Breast epithelium (tissue), 4 donors: Measurements from ENCODE around the gene PTPRN. TPM values are rescaled to one million over a fixed set of nuclear protein-coding genes. Genes with fewer than 3 reads are reported as not detected.

Experiments used
- DNase-seq, 2 donors: peaks; one replicate each; pipeline ENCODE4 v3.0.0-alpha.2; 2019; ENCODE audit warnings: low spot score in 2 of 2
- H3K27ac ChIP-seq, 2 donors: fragments of 200-600 bp; sonication (generic) in 1 of 2; one replicate each; pipeline ENCODE4 v1.5.1; 2016 to 2019; ENCODE audit warnings: mild to moderate bottlenecking in 1 of 2
- H3K27me3 ChIP-seq, 2 donors: fragments of 200-600 bp; sonication (generic) in 1 of 2; one replicate each; pipeline versions ENCODE4 v1.5.1 to v1.6.0; 2017 to 2019; ENCODE audit warnings: control low read depth in 1 of 2, mild to moderate bottlenecking in 1 of 2
- H3K36me3 ChIP-seq: fragments of 200-600 bp; one replicate; pipeline ENCODE4 v1.5.1; 2019
- H3K4me1 ChIP-seq, 2 donors: fragments of 200-600 bp; sonication (generic); one replicate each; pipeline ENCODE4 v1.5.1; 2016 to 2019; ENCODE audit warnings: control low read depth in 1 of 2
- H3K4me3 ChIP-seq, 3 donors: fragments of 200-600 bp; sonication (generic); 1 replicate in 2 of 3; 2 replicates in 1 of 3; pipeline ENCODE4 v1.5.1; 2016 to 2019; ENCODE audit warnings: mild to moderate bottlenecking in 3 of 3, moderate library complexity in 2 of 3
- H3K9me3 ChIP-seq, 2 donors: fragments of 200-600 bp; sonication (generic) in 1 of 2; one replicate each; pipeline ENCODE4 v1.5.1; 2016 to 2019; ENCODE audit warnings: control low read depth in 1 of 2
- POLR2A ChIP-seq: fragments of 450-650 bp; IDR thresholded peaks from one replicate; pipeline ENCODE4 v1.6.1; 2016; ENCODE audit warnings: antibody characterized with exemption, mild to moderate bottlenecking, moderate library complexity
- POLR2AphosphoS5 ChIP-seq, 3 donors: sonication (generic); formaldehyde crosslinking; IDR thresholded peaks; one replicate each; pipeline ENCODE4 v1.6.1; 2017; ENCODE audit warnings: antibody characterized with exemption in 3 of 3
- intact Hi-C: fragments of 100-400 bp; cut with DNase I; formaldehyde crosslinking; loops from one replicate; pipeline ENCODE4 v1.15.1; 2023; ENCODE audit warnings: low total_unique reads
- total RNA-seq, 3 donors: library from RNA; depleted of rRNA; stranded (reverse); fragments of >200 nt; gene quantifications; one replicate each; pipeline ENCODE4 v1.1.0, GENCODE V29; 2016
- TF ChIP-seq, protein P1 (sequence below), 3 donors: fragments of 450-650 bp; IDR thresholded peaks; one replicate each; pipeline ENCODE4 v1.5.1; 2016 to 2017; ENCODE audit warnings: antibody characterized with exemption in 3 of 3, mild to moderate bottlenecking in 3 of 3, moderate library complexity in 3 of 3

PTPRN gene
- total RNA-seq, 3 donors from 2014 or later, result 0.33 to 0.44 TPM; not detected in 1

DNA sequence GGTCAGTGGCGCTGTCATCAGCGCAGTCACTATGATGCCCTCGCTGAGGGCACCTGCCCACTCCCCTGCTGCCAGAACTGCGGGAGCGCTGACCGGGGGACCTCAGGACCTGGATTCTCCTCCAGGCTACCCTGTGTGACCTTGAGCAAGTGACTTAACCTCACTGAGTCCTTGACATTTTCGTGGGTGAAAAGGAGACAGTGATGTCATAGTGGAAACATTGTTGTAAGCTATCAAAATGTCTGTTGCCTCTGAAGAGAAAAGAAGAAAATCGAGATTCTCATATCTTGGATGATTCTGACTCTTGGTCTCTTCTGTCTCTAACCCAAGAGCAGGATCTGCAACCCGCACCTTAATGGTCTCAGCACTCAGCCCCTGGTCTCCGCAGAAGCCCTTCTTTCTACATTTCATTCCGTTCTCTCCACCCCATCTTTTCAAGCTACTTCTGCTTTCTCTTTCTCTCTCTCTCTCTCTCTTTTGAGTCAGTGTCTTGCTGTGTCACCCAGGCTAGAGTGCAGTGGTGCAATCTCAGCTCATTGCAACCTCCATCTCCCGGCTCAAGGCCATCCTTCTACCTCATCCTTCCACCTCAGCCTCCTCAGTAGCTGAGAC is 54.5 kb downstream of the PTPRN start:
- H3K27ac ChIP-seq, result peak overlapping the region; percentile 93 to 98
- DNase-seq, result no peak
- peaks cover 9 to 11% of the 10 kb centered on the region in 2 donors for H3K4me1 ChIP-seq
- H3K27me3 ChIP-seq, result no peaks in the 10 kb centered on the region
- H3K9me3 ChIP-seq, result no peaks in the 10 kb centered on the region
- intact Hi-C loops, result no loop called here
- no peaks in the 10 kb centered on the region for H3K36me3 ChIP-seq
- H3K4me3 ChIP-seq, result peak overlapping the region; percentile 55 to 76 (median 69)
- no peak for TF ChIP-seq POLR2AphosphoS5 (IDR thresholded peaks at IDR 0.05)
- TF ChIP-seq, protein P1, sequence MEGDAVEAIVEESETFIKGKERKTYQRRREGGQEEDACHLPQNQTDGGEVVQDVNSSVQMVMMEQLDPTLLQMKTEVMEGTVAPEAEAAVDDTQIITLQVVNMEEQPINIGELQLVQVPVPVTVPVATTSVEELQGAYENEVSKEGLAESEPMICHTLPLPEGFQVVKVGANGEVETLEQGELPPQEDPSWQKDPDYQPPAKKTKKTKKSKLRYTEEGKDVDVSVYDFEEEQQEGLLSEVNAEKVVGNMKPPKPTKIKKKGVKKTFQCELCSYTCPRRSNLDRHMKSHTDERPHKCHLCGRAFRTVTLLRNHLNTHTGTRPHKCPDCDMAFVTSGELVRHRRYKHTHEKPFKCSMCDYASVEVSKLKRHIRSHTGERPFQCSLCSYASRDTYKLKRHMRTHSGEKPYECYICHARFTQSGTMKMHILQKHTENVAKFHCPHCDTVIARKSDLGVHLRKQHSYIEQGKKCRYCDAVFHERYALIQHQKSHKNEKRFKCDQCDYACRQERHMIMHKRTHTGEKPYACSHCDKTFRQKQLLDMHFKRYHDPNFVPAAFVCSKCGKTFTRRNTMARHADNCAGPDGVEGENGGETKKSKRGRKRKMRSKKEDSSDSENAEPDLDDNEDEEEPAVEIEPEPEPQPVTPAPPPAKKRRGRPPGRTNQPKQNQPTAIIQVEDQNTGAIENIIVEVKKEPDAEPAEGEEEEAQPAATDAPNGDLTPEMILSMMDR (IDR thresholded peaks at IDR 0.05), result no peak
- TF ChIP-seq POLR2A, result no peak

DNA sequence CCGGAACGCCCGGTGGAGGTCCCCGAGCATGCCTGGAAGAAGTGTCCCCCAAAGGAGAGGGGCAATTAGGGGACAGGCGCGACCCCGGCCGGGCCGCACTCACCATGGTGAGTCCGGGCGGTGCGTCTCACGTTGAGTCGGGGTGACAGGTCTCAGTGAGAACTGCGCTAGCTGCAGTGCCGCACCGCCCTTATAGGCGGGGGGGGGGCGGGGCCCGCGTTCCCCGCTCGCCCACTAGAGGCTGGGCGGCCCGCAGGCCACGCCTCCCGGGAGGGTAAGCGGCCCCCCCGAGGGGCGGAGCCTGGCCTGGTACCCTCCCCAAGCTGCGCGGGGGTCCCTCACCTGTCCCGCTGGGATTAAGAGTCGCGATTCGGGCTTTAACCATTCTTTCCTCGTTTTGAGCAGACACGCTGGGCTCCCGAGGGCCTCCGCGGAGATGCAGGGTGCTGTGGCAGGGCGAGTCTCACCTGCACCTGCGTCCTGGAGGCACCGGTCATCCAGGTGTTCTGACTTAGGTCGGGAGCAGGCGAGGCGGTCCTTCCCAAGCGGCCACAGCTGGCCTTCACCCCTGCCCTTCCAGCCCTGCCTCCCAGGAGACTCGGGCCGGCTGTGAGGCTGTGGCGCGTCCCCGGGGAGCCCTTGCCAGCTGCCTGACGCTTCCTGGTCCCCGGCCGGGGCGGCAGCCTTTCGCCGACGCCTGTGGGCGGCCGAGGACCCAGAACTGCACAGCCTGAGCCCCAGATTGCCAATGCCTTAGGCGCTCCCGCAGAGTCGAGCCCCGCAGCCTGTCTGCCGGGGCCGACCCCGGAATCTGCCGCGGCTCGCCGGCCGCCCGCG is 55.2 kb downstream of the PTPRN start, which contains the start of gene TUBA4A:
Gene TUBA4A, minus strand, starts transcription at position 166 of the 837 bp plus-strand sequence. Its CDS starts 60 bp downstream, at position 106.
- intact Hi-C loops, result no loop called here
- peak; percentile 85 for DNase-seq
- Histone ChIP-seq H3K4me3 (peak within 1 kb of the TSS; percentile 55 to 76 (median 69)), H3K36me3 (no peaks in the 10 kb centered on the region), H3K27ac (peak within 1 kb of the TSS; percentile 93 to 98), H3K27me3 (no peaks in the 10 kb centered on the region), H3K4me1 (peaks cover 11% of the 10 kb centered on the region in 2 donors), H3K9me3 (no peaks in the 10 kb centered on the region)
- peak; percentile 83 for TF ChIP-seq POLR2A
- TF ChIP-seq, protein P1 (IDR thresholded peaks at IDR 0.05), result peak in 2 of 3 donors; percentile 25 to 27
- peak; percentile 65 to 86 (median 67) for TF ChIP-seq POLR2AphosphoS5 (IDR thresholded peaks at IDR 0.05)

DNA sequence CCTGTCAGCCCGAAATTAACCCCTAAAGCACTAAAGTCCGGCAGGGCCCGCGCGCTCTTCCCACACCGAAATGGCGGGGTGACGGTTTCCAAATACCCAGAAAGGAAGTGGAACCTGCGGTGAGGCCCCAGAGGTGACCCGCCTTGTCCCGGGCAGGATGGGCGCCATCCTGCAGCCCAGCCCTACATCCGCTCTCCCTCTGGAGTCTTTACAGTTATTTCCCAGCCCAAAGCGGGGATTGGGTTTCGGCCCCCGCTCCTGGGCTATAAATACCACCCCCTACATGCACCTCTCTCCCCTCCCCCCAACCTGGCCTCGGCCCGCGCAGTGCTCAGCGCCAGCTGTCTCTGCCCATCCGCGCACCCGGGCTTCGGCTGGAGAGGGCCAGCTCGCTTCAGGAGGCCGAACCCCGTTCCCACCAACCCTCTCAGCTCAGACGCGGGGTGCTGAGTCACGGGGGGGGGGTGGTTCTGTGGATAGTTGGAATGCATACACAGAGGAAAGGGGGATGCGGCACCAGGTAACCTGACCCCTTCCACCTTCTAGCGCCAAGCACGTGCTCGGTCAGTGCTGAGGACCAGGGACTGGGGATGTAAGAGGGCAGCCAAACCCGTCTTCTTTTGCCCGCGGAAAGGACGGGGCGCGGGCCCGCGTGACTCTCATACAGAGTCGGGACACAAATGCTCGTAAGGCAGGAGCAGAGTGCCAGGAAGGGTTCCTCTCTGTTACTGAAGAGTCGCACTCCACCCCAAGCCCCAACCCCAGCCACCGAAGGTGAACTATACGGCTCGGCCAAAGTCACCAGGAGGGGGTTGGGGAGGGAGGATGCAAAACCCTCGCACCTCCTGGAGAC is 56.1 kb downstream of the PTPRN start, which contains the start of gene TUBA4B:
Gene TUBA4B, plus strand, starts transcription at position 344 of the 853 bp plus-strand sequence. Its CDS starts 165 bp downstream, at position 509.
- no peaks in the 10 kb centered on the region for H3K9me3 ChIP-seq
- H3K4me3 ChIP-seq, result peak within 1 kb of the TSS; percentile 55 to 76 (median 69)
- H3K27me3 ChIP-seq, result no peaks in the 10 kb centered on the region
- no peaks in the 10 kb centered on the region for H3K36me3 ChIP-seq
- TF ChIP-seq, protein P1 (IDR thresholded peaks at IDR 0.05), result no peak
- no peak for TF ChIP-seq POLR2A
- no peak for TF ChIP-seq POLR2AphosphoS5 (IDR thresholded peaks at IDR 0.05)
- H3K4me1 ChIP-seq, result peaks cover 17 to 18% of the 10 kb centered on the region in 2 donors
- DNase-seq, result no peak
- intact Hi-C loops, result no loop called here
- peak within 1 kb of the TSS; percentile 93 to 98 for H3K27ac ChIP-seq

DNA sequence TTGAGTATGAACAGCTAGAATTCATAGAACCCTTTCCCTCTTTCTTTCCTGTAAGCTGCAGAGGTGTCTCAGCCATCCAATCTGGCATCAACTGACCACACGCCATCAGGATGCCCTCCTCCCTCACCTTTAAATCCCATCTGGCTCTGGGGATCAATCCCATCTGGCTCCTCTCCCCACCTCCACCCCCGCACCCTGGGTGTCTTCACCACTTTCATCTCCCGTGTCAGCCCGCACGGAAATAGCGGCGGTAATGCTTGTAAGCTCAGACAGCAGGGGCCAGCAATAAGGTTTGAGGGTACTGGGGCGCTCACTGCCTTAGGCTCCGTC is 56.7 kb downstream of the PTPRN start:
- H3K9me3 ChIP-seq, result no peaks in the 10 kb centered on the region
- no peaks in the 10 kb centered on the region for H3K36me3 ChIP-seq
- peak overlapping the region; percentile 93 to 98 for H3K27ac ChIP-seq
- H3K27me3 ChIP-seq, result no peaks in the 10 kb centered on the region
- no peak for DNase-seq
- TF ChIP-seq, protein P1 (IDR thresholded peaks at IDR 0.05), result no peak
- intact Hi-C loops, result no loop called here
- H3K4me3 ChIP-seq, result peak overlapping the region; percentile 55 to 76 (median 69)
- H3K4me1 ChIP-seq, result peaks cover 19 to 23% of the 10 kb centered on the region in 2 donors
